Aorta (tissue), 5 donors: Measurements from ENCODE around the gene ZC2HC1B. TPM values are rescaled to one million over a fixed set of nuclear protein-coding genes. Genes with fewer than 3 reads are reported as not detected.
A peak's percentile ranks its signal among the peaks of the same experiment; 100 is the strongest.

Experiments used
- ATAC-seq: fragments of 200-7000 bp; cut with Tn5 transposase; one replicate; pipeline ENCODE4 v1.9.1; 2022; ENCODE audit warnings: moderate library complexity; ENCODE audit not compliant: low FRiP score
- DNase-seq, 2 donors: peaks; one replicate each; pipeline ENCODE4 v3.0.0-alpha.2; 2020
- H3K27ac ChIP-seq, 2 donors: one replicate each; pipeline ENCODE4 v1.5.1; 2013; ENCODE audit warnings: low read length in 2 of 2, mild to moderate bottlenecking in 2 of 2, moderate library complexity in 2 of 2, control low read depth in 1 of 2, inconsistent platforms in 1 of 2, low read depth in 1 of 2
- H3K27me3 ChIP-seq, 2 donors: one replicate each; pipeline ENCODE4 v1.6.1; 2013; ENCODE audit warnings: control low read depth in 1 of 2, low read length in 1 of 2, mild to moderate bottlenecking in 1 of 2, moderate library complexity in 1 of 2; ENCODE audit not compliant: insufficient read depth in 2 of 2, control insufficient read depth in 1 of 2
- H3K36me3 ChIP-seq, 2 donors: one replicate each; pipeline ENCODE4 v1.6.1; 2013; ENCODE audit warnings: control low read depth in 1 of 2, low read length in 1 of 2, mild to moderate bottlenecking in 1 of 2; ENCODE audit not compliant: insufficient read depth in 2 of 2, control insufficient read depth in 1 of 2
- H3K4me1 ChIP-seq, 2 donors: one replicate each; pipeline ENCODE4 v1.6.1; 2013; ENCODE audit warnings: low read length in 2 of 2, control low read depth in 1 of 2, mild to moderate bottlenecking in 1 of 2, moderate library complexity in 1 of 2; ENCODE audit not compliant: insufficient read depth in 2 of 2, control insufficient read depth in 1 of 2
- H3K4me3 ChIP-seq, 2 donors: one replicate each; pipeline ENCODE4 v1.5.1; 2013; ENCODE audit warnings: low read length in 2 of 2, control low read depth in 1 of 2, mild to moderate bottlenecking in 1 of 2
- H3K9me3 ChIP-seq: one replicate; pipeline ENCODE4 v1.6.1; 2013; ENCODE audit warnings: mild to moderate bottlenecking, low read length; ENCODE audit not compliant: control insufficient read depth
- WGBS, 2 donors: extraction: QIAGEN DNeasy Blood & Tissue Kit; methylation state at CpG; one replicate each; pipeline ENCODE4 v1.1.7; 2013; 5-methylcytosine and 5-hydroxymethylcytosine counted together
- intact Hi-C, 2 donors: fragments of 100-400 bp; cut with DNase I; formaldehyde crosslinking; loops; one replicate each; pipeline versions ENCODE4 v1.14.2 to v1.15.0; 2022
- polyA plus RNA-seq, 2 donors: library from polyadenylated mRNA; stranded (reverse); fragments of 200-250 nt; gene quantifications; one replicate each; pipeline ENCODE4 v1.2.3, GENCODE V29; 2013
- total RNA-seq, 2 donors: library from RNA; stranded (reverse); fragmentation: NEBNext Ultra II Directional; extraction: Animal tissue kit (Norgen Biotek cat#: 25700); gene quantifications; one replicate each; pipeline ENCODE4 v1.2.1, GENCODE V29; 2021
- donor health status: healthy with polysubstance abuse.
- donor health status: Bipolar disorder and iron deficiency.
- donor health status: DM: no; HTN: no; CAD: no.
- donor health status: DM: no; HTN: no; CAD: no.
- donor health status: DM: yes; HTN: yes; CAD: no.

ZC2HC1B gene
- total and polyA plus RNA-seq, 4 donors, result not detected

DNA sequence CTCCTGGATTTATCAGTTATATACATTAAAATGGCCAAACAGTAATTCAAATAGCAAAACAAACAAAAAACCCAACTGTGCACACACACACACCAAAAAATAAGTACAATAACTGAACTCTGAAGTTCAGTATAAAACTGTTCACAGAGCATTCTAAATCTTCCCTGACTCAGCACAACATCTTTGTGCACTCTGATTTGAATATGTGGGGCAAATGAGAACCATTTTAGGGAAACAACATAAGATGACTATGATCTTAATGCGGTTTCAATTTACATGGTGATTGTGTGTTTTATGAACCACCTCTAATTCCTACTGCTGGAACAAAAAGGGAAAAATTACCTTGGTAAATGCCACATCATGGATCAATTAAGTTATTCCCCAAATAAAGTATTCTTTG lies 102.0 kb downstream of the ZC2HC1B start:
- Histone ChIP-seq H3K9me3 (no peaks in the 10 kb centered on the region), H3K27ac (no peak overlapping the region), H3K27me3 (no peaks in the 10 kb centered on the region), H3K4me1 (no peaks in the 10 kb centered on the region), H3K36me3 (peaks cover 0 to 2% of the 10 kb centered on the region in 2 donors), H3K4me3 (no peak overlapping the region)
- ATAC-seq, result no peak
- DNase-seq, result no peak
- intact Hi-C loops, result no loop called here
- WGBS, 2 donors, result 94 to 97% methylated on average over 1 of the region's 1 CpG

DNA sequence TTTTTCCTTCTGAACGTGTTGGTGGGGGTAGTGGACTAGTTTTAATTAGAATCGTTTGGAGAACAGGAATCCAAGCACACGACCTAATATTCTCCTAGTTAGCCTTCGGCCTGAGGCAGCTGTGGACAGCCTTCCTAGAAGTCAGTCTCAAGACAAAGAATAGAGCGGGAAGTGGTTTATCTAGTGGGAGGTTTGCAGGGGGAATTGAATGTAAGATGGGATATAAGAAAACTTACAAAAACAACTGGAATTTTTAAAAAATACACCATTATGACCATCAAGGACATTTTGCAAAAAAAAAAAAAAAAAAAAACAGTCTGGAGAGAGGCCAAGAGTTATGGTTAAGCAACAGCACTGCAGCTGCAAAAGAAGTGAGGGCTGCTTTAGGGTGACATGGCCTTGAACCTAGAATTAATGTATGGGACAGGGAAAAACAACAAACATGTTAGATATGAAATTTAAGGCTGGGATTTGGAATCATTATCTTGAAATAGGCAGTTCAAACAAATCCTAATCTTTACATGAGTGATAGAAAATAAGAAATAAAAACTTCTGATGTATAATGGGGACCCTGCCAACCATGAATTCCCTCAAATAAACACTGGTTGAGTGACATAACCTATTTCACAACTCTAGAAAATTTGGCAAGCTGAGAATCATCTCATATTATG lies 103.6 kb downstream of the ZC2HC1B start:
- Histone ChIP-seq H3K4me1 (no peaks in the 10 kb centered on the region), H3K9me3 (no peaks in the 10 kb centered on the region), H3K27me3 (no peaks in the 10 kb centered on the region), H3K36me3 (peaks cover 0 to 2% of the 10 kb centered on the region in 2 donors), H3K27ac (no peak overlapping the region), H3K4me3 (no peak overlapping the region)
- ATAC-seq, result no peak
- 69 to 70% methylated on average over 5 of the region's 5 CpGs for WGBS, 2 donors
- intact Hi-C loops, result no loop called here
- no peak for DNase-seq

DNA sequence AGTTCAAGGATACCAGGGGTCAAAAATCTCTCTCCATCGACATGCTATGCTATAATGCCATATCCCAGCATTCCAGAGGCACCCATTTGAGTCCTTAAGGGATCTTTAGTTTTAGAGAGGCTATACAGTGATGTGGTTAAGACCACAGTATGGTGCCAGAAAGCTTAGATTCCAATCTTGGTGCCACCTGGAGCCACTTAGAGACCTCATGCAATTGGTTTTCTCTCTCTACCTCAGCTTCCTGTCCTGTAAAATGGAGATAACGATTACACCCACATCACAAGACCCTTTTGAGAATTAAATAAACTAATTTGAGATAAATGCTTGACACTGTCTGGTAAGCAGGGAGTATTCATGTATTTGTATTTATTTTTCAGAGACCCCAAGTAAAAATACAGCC lies 104.8 kb downstream of the ZC2HC1B start:
- H3K4me1 ChIP-seq, result no peaks in the 10 kb centered on the region
- H3K27me3 ChIP-seq, result no peaks in the 10 kb centered on the region
- H3K9me3 ChIP-seq, result no peaks in the 10 kb centered on the region
- intact Hi-C loops, result no loop called here
- WGBS, 2 donors, result 61 to 67% methylated on average over 2 of the region's 2 CpGs
- no peak overlapping the region for H3K4me3 ChIP-seq
- no peak overlapping the region for H3K27ac ChIP-seq
- no peak for DNase-seq
- no peak for ATAC-seq
- no peaks in the 10 kb centered on the region for H3K36me3 ChIP-seq

DNA sequence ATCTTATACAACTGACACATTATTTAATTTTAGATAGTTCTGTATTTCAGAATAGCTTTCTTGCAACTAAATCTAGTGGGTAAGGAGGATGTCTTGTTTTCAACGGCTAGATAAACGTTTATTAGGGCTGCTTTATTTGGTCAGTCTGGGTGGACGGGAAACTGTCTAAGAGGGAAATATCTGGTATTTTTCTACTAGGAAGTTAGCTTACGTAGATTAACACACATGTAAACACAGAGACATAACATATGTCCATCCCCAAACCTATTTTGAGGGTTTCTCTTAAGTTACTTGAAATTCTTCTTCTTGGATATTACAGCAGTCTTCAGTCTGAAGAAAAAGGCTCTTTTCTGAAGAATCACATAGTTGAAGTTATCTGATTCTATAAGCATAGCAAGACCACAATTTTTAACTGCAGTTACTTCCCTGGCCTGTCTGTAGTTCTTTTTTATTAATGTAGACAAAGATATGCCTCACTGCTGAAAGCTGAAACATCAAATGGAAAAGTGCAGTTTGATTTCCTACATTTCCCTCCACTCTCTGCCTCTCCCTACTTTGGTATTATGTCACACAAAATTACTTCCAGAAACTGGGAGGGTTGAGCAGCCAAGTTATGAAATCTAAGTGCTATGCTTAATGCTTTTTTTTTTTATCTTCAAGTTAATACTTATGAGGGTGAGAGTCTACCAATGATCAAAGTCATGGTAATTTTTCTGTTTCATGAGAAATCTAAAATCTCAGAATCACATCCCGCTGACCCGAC lies 106.4 kb downstream of the ZC2HC1B start:
- H3K36me3 ChIP-seq, result no peaks in the 10 kb centered on the region
- no peaks in the 10 kb centered on the region for H3K4me1 ChIP-seq
- no peaks in the 10 kb centered on the region for H3K27me3 ChIP-seq
- ATAC-seq (peak; percentile 73), DNase-seq (no peak)
- intact Hi-C loops, result loop anchor here in 1 of 2 donors (5.0 kb wide), 1 partner anchor 37 kb away; the partner anchor contains the start of gene PLAGL1
- no peak overlapping the region for H3K4me3 ChIP-seq
- H3K27ac ChIP-seq, result no peak overlapping the region
- no peaks in the 10 kb centered on the region for H3K9me3 ChIP-seq
- WGBS, 2 donors, result 38 to 43% methylated on average over 6 of the region's 6 CpGs

DNA sequence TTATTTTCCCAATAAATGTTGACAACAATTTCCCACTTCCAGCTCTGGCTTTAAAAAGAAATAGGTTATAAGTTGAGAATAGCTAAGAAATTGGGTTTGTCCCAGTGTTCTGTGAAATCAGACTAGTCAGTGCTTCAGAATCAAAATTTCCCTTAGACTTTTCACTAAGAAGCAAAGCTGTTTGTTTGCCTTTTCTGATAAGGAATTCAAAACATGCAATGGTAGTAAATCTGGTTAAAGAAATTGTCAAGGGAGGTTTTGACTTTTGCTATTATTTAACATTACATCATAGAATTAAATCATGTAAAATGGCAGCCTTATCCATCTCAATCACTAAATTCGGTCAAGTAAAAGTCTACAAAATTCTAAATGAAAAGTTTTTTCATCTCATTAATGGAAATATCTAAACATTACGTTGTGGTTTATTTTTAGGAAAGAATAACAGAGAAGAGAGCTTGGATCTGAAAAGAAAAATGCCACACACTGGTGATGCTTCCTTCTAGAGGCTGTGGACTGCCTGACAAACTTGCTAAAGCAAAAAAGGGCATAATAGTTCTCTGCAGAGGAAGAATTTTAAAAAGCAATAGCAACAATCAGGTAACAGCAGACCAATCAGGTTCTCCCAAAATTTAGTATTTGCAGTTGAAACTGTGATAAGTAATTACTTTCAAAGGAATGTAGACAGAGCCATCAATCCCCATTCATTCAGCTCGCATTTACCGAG lies 107.4 kb downstream of the ZC2HC1B start:
- Histone ChIP-seq H3K27ac (no peak overlapping the region), H3K9me3 (no peaks in the 10 kb centered on the region), H3K4me3 (no peak overlapping the region), H3K27me3 (no peaks in the 10 kb centered on the region), H3K4me1 (no peaks in the 10 kb centered on the region), H3K36me3 (no peaks in the 10 kb centered on the region)
- 8 to 13% methylated on average over 4 of the region's 4 CpGs for WGBS, 2 donors
- intact Hi-C loops, result loop anchor here in 1 of 2 donors (5.0 kb wide), 1 partner anchor 36 kb away; the partner anchor contains the start of gene PLAGL1
- no peak for DNase-seq
- peak; percentile 43 for ATAC-seq

DNA sequence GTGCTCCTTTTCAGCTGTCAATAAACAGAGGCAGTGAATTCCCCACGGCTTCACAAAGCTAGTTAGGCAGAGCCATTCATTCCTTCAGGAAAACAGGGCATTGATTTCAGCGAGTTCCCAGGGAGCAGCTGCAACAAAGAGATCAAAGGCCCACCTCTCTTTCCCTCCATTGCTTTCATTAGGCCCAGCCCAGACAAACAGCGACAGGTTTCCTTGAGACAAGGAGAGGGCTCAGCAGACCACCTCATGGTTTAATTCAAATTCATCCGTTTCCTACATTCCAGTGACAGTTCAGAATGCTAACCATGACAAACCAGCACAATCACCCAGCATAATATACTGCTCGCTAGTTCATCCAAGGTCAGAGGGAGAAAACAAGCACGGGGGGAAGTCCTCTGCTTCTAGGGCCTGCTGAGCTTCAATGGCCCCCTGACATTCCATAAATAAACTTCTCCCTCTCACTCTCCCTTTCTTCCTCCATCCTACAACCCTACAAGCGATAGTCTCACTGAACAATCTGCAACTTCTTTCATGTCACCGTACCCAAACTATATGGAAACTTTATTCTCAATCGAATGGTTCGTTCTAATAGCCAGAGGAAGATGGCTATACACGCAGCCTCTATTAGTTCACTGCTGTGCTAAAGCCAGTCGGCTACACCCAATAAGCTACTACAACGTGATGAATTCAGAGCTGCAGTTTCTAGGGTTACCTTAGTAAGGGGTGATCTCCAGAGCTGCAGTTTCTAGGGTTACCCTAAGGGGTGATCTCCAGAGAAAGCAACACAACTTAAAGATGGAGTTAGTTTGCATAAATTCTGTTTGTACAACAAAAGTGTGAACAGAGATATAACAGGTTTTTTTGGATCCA lies 109.1 kb downstream of the ZC2HC1B start:
- ATAC-seq, result no peak
- intact Hi-C loops, result loop anchor here in 1 of 2 donors (5.0 kb wide), 1 partner anchor 34 kb away; the partner anchor contains the start of gene PLAGL1
- H3K4me3 ChIP-seq, result no peak overlapping the region
- 78 to 79% methylated on average over 13 of the region's 13 CpGs for WGBS, 2 donors
- no peak overlapping the region for H3K27ac ChIP-seq
- no peaks in the 10 kb centered on the region for H3K4me1 ChIP-seq
- no peaks in the 10 kb centered on the region for H3K36me3 ChIP-seq
- no peaks in the 10 kb centered on the region for H3K9me3 ChIP-seq
- no peak for DNase-seq
- H3K27me3 ChIP-seq, result no peaks in the 10 kb centered on the region

DNA sequence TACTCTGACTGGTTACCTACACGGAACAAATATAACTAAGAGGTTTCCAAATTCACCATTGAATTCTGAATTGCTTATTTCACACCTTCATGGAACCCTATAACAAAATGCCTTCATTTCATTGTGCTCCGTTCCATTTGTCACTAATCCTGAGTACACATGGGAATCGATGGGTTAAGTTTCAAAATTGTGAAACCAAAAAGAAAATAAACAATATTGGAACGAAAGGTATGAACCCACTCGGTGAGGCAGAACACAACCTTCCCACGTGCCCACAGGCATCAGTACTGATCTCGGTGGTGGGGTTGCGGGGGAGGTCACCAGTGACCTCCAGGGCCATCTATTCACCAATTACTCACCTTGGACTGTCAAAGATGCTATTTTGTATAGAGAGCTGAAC lies 109.8 kb downstream of the ZC2HC1B start:
- ATAC-seq, result no peak
- H3K4me1 ChIP-seq, result no peaks in the 10 kb centered on the region
- no peak overlapping the region for H3K4me3 ChIP-seq
- H3K27ac ChIP-seq, result no peak overlapping the region
- no peaks in the 10 kb centered on the region for H3K36me3 ChIP-seq
- intact Hi-C loops, result loop anchor here in 1 of 2 donors (5.0 kb wide), 1 partner anchor 33 kb away; the partner anchor contains the start of gene PLAGL1
- H3K27me3 ChIP-seq, result no peaks in the 10 kb centered on the region
- no peaks in the 10 kb centered on the region for H3K9me3 ChIP-seq
- no peak for DNase-seq
- 47 to 51% methylated on average over 8 of the region's 8 CpGs for WGBS, 2 donors

DNA sequence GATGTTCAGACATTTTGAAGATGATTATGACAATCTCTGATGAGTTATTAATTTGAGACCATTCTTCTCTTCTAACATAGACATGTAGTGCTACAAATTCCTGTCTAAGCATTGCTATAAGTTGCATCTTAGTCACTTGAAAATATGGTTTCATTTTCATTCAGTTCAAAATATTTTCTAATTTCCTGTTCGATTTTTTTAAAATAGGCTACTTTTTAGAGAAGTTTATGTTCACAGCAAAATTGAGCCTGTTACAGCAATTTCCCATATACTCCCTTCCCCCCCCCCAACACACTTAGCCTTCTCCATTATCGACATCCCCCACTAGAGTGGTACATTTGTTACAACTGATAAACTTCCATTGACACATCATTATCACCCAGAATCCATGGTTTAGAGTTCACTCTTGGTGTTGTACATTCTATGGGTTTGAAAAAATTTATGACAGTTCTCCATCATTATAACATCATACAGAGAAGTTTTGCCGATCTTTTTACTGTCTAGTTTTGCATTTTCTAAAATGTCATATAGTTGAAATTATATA lies 112.6 kb downstream of the ZC2HC1B start:
- Histone ChIP-seq H3K36me3 (no peaks in the 10 kb centered on the region), H3K9me3 (no peaks in the 10 kb centered on the region), H3K4me3 (no peak overlapping the region), H3K27me3 (no peaks in the 10 kb centered on the region), H3K27ac (no peak overlapping the region), H3K4me1 (no peaks in the 10 kb centered on the region)
- 81 to 95% methylated on average over 3 of the region's 3 CpGs for WGBS, 2 donors
- ATAC-seq (no peak), DNase-seq (no peak)
- intact Hi-C loops, result no loop called here
